ENCODE results near the gene UNCX.

DNA sequence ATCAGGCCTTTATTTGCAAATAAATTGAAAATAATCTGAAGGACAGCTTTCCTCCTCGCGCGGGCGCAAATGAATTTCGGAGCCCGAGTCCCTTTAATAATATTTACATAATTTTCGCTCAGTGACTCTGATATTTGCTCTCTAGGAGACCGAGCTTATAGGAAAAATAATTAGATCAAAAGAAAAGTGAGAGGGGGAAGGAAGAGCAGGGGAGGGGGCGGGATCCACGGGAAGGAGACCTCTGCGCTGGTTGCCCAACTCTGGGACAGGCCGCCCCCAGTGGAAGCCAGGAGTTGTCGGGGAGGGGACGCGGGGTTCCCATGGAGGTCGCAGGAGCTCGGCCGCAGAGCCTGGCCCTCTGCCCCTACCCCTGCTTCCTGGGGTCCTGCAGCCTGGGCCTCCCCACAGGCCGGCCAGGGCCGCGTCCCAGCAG is 5.8 kb downstream of the UNCX start:
- no peak for TF ChIP-seq GATA3 (IDR thresholded peaks at IDR 0.05; ENCODE audit: low read depth, low read length)
- no peak for TF ChIP-seq GATA2 (IDR thresholded peaks at IDR 0.05; ENCODE audit: low read depth, low read length)
